ENCODE results near the gene RPS6KA4.
A peak's percentile ranks its signal among the peaks of the same experiment; 100 is the strongest.
"Not testable (repeated sequence)": the region's sequence is repeated elsewhere in the genome, so short reads cannot be mapped to it uniquely, and the experiment has no call there.

Gene RPS6KA4

GRCh38 chr11:64317961-64318765 is 40.8 kb upstream of the RPS6KA4 start, which contains the start of gene PRDX5:
Gene PRDX5, plus strand, starts transcription at chr11:64318121. Its CDS starts 95 bp downstream, at chr11:64318216.
- Histone ChIP-seq H3K9me3 (ENCODE audit: control insufficient read depth, low read length) (no peaks in the 10 kb centered on the region), H3K27me3 (replicated peaks; ENCODE audit: control insufficient read depth, insufficient read depth, low read length, poor library complexity, severe bottlenecking) (no peaks in the 10 kb centered on the region), H3K4me1 (ENCODE audit: control insufficient read depth, insufficient read depth, low read length, poor library complexity, severe bottlenecking) (peaks cover 14% of the 10 kb centered on the region), H3K27ac (ENCODE audit: insufficient read depth, low read length, poor library complexity, severe bottlenecking) (peak within 1 kb of the TSS; percentile 94), H3K4me3 (ENCODE audit: insufficient read depth, low read depth, low read length, poor library complexity, severe bottlenecking) (peak within 1 kb of the TSS; percentile 79), H3K36me3 (ENCODE audit: control insufficient read depth, insufficient read depth, low read length) (peaks cover 13% of the 10 kb centered on the region)
- DNase-seq, result peak; percentile 92 to 94 (median 93)

GRCh38 chr11:64318766-64319761 is 39.9 kb upstream of the RPS6KA4 start:
- Histone ChIP-seq H3K4me3 (ENCODE audit: insufficient read depth, low read depth, low read length, poor library complexity, severe bottlenecking) (peak overlapping the region; percentile 79), H3K36me3 (ENCODE audit: control insufficient read depth, insufficient read depth, low read length) (peaks cover 11% of the 10 kb centered on the region), H3K27me3 (replicated peaks; ENCODE audit: control insufficient read depth, insufficient read depth, low read length, poor library complexity, severe bottlenecking) (no peaks in the 10 kb centered on the region), H3K9me3 (ENCODE audit: control insufficient read depth, low read length) (no peaks in the 10 kb centered on the region), H3K27ac (ENCODE audit: insufficient read depth, low read length, poor library complexity, severe bottlenecking) (peak overlapping the region; percentile 94), H3K4me1 (ENCODE audit: control insufficient read depth, insufficient read depth, low read length, poor library complexity, severe bottlenecking) (peaks cover 14% of the 10 kb centered on the region)
- DNase-seq, result no peak

GRCh38 chr11:64320556-64320955 is 38.4 kb upstream of the RPS6KA4 start:
- Histone ChIP-seq H3K27ac (ENCODE audit: insufficient read depth, low read length, poor library complexity, severe bottlenecking) (no peak overlapping the region), H3K4me1 (ENCODE audit: control insufficient read depth, insufficient read depth, low read length, poor library complexity, severe bottlenecking) (peaks cover 14% of the 10 kb centered on the region)

GRCh38 chr11:64321026-64321425 is 37.9 kb upstream of the RPS6KA4 start:
- Histone ChIP-seq H3K27ac (ENCODE audit: insufficient read depth, low read length, poor library complexity, severe bottlenecking) (no peak overlapping the region), H3K36me3 (ENCODE audit: control insufficient read depth, insufficient read depth, low read length) (no peaks in the 10 kb centered on the region), H3K27me3 (replicated peaks; ENCODE audit: control insufficient read depth, insufficient read depth, low read length, poor library complexity, severe bottlenecking) (no peaks in the 10 kb centered on the region), H3K4me1 (ENCODE audit: control insufficient read depth, insufficient read depth, low read length, poor library complexity, severe bottlenecking) (peaks cover 14% of the 10 kb centered on the region), H3K4me3 (ENCODE audit: insufficient read depth, low read depth, low read length, poor library complexity, severe bottlenecking) (no peak overlapping the region), H3K9me3 (ENCODE audit: control insufficient read depth, low read length) (no peaks in the 10 kb centered on the region)
- no peak for DNase-seq

More at GRCh38 chr11:64320556-64320955, 38.4 kb upstream of the RPS6KA4 start:
- H3K36me3 ChIP-seq (ENCODE audit: control insufficient read depth, insufficient read depth, low read length), result peaks cover 1% of the 10 kb centered on the region
- no peak for DNase-seq
- H3K4me3 ChIP-seq (ENCODE audit: insufficient read depth, low read depth, low read length, poor library complexity, severe bottlenecking), result no peak overlapping the region
- no peaks in the 10 kb centered on the region for H3K9me3 ChIP-seq (ENCODE audit: control insufficient read depth, low read length)
- H3K27me3 ChIP-seq (replicated peaks; ENCODE audit: control insufficient read depth, insufficient read depth, low read length, poor library complexity, severe bottlenecking), result no peaks in the 10 kb centered on the region

- no peak overlapping the region for H3K4me3 ChIP-seq (ENCODE audit: insufficient read depth, low read depth, low read length, poor library complexity, severe bottlenecking)
- DNase-seq, result no peak
- H3K9me3 ChIP-seq (ENCODE audit: control insufficient read depth, low read length), result no peaks in the 10 kb centered on the region
- H3K4me1 ChIP-seq (ENCODE audit: control insufficient read depth, insufficient read depth, low read length, poor library complexity, severe bottlenecking), result peaks cover 14% of the 10 kb centered on the region
- no peaks in the 10 kb centered on the region for H3K36me3 ChIP-seq (ENCODE audit: control insufficient read depth, insufficient read depth, low read length)
- no peaks in the 10 kb centered on the region for H3K27me3 ChIP-seq (replicated peaks; ENCODE audit: control insufficient read depth, insufficient read depth, low read length, poor library complexity, severe bottlenecking)
- no peak overlapping the region for H3K27ac ChIP-seq (ENCODE audit: insufficient read depth, low read length, poor library complexity, severe bottlenecking)
Observed at GRCh38 chr11:64321533-64321932, 37.4 kb upstream of the RPS6KA4 start.

GRCh38 chr11:64322925-64323260 is 36.1 kb upstream of the RPS6KA4 start:
- no peak overlapping the region for H3K27ac ChIP-seq (ENCODE audit: insufficient read depth, low read length, poor library complexity, severe bottlenecking)
- H3K4me3 ChIP-seq (ENCODE audit: insufficient read depth, low read depth, low read length, poor library complexity, severe bottlenecking), result no peak overlapping the region
- peaks cover 7% of the 10 kb centered on the region for H3K4me1 ChIP-seq (ENCODE audit: control insufficient read depth, insufficient read depth, low read length, poor library complexity, severe bottlenecking)
- H3K27me3 ChIP-seq (replicated peaks; ENCODE audit: control insufficient read depth, insufficient read depth, low read length, poor library complexity, severe bottlenecking), result no peaks in the 10 kb centered on the region
- H3K9me3 ChIP-seq (ENCODE audit: control insufficient read depth, low read length), result no peaks in the 10 kb centered on the region
- H3K36me3 ChIP-seq (ENCODE audit: control insufficient read depth, insufficient read depth, low read length), result no peaks in the 10 kb centered on the region
- no peak for DNase-seq

- H3K27ac ChIP-seq (ENCODE audit: insufficient read depth, low read length, poor library complexity, severe bottlenecking), result no peak overlapping the region
- H3K36me3 ChIP-seq (ENCODE audit: control insufficient read depth, insufficient read depth, low read length), result no peaks in the 10 kb centered on the region
- no peak overlapping the region for H3K4me3 ChIP-seq (ENCODE audit: insufficient read depth, low read depth, low read length, poor library complexity, severe bottlenecking)
- H3K9me3 ChIP-seq (ENCODE audit: control insufficient read depth, low read length), result no peaks in the 10 kb centered on the region
- no peaks in the 10 kb centered on the region for H3K27me3 ChIP-seq (replicated peaks; ENCODE audit: control insufficient read depth, insufficient read depth, low read length, poor library complexity, severe bottlenecking)
- peaks cover 7% of the 10 kb centered on the region for H3K4me1 ChIP-seq (ENCODE audit: control insufficient read depth, insufficient read depth, low read length, poor library complexity, severe bottlenecking)
- no peak for DNase-seq
Observed at GRCh38 chr11:64323373-64323772, 35.6 kb upstream of the RPS6KA4 start.

- H3K27me3 ChIP-seq (replicated peaks; ENCODE audit: control insufficient read depth, insufficient read depth, low read length, poor library complexity, severe bottlenecking); H3K27ac ChIP-seq (ENCODE audit: insufficient read depth, low read length, poor library complexity, severe bottlenecking); H3K36me3 ChIP-seq (ENCODE audit: control insufficient read depth, insufficient read depth, low read length); H3K4me1 ChIP-seq (ENCODE audit: control insufficient read depth, insufficient read depth, low read length, poor library complexity, severe bottlenecking); DNase-seq; H3K4me3 ChIP-seq (ENCODE audit: insufficient read depth, low read depth, low read length, poor library complexity, severe bottlenecking); H3K9me3 ChIP-seq (ENCODE audit: control insufficient read depth, low read length): not testable (repeated sequence)
Observed at GRCh38 chr11:64323984-64324383, 35.0 kb upstream of the RPS6KA4 start.

GRCh38 chr11:64324692-64325469 is 34.1 kb upstream of the RPS6KA4 start:
- Histone ChIP-seq H3K9me3 (ENCODE audit: control insufficient read depth, low read length) (no peaks in the 10 kb centered on the region), H3K27ac (ENCODE audit: insufficient read depth, low read length, poor library complexity, severe bottlenecking) (no peak overlapping the region), H3K36me3 (ENCODE audit: control insufficient read depth, insufficient read depth, low read length) (no peaks in the 10 kb centered on the region), H3K4me3 (ENCODE audit: insufficient read depth, low read depth, low read length, poor library complexity, severe bottlenecking) (no peak overlapping the region), H3K4me1 (ENCODE audit: control insufficient read depth, insufficient read depth, low read length, poor library complexity, severe bottlenecking) (no peaks in the 10 kb centered on the region), H3K27me3 (replicated peaks; ENCODE audit: control insufficient read depth, insufficient read depth, low read length, poor library complexity, severe bottlenecking) (no peaks in the 10 kb centered on the region)
- DNase-seq, result no peak
